Panc1 (cell line): ENCODE results near the gene PTGR1. TPM values are rescaled to one million over a fixed set of nuclear protein-coding genes. Genes with fewer than 3 reads are reported as not detected.

Source experiments
- ATAC-seq: fragments of 200-7000 bp; cut with Tn5 transposase; 2 replicates; pipeline ENCODE4 v1.9.1; 2020; ENCODE audit warnings: mild to moderate bottlenecking, moderate library complexity
- BruUV-seq: library from RNA; stranded (reverse); fragments of 400-500 nt; replicated peaks from 2 replicates; lab custom pipeline; 2021; lab: Mats Ljungman, UMichigan
- CTCF ChIA-PET: fragments of 300-600 bp; sonication (Branson Sonifier 250); formaldehyde crosslinking; loops from one replicate; lab custom pipeline; 2022; ENCODE audit warnings: antibody characterized with exemption; lab: Charles Lee
- POLR2A ChIA-PET: fragments of 300-600 bp; sonication (Branson Sonifier 250); formaldehyde crosslinking; loops from one replicate; lab custom pipeline; 2022; ENCODE audit warnings: antibody characterized with exemption; lab: Charles Lee
- DNase-seq: peaks from one replicate; pipeline ENCODE4 v3.0.0-alpha.2; 2010; ENCODE audit warnings: low read depth, low spot score
- H3K27ac ChIP-seq: 2 replicates; pipeline ENCODE4 v1.5.1; 2011; ENCODE audit warnings: mild to moderate bottlenecking, low read length, inconsistent platforms
- H3K27me3 ChIP-seq: fragments of 200-500 bp; sonication (Bioruptor generic); 2 replicates; pipeline ENCODE4 v1.6.0; 2014; ENCODE audit warnings: low read length, inconsistent platforms; ENCODE audit not compliant: control insufficient read depth, insufficient read depth
- H3K36me3 ChIP-seq: fragments of 200-500 bp; sonication (Bioruptor generic); 2 replicates; pipeline ENCODE4 v1.5.1; 2014; ENCODE audit warnings: inconsistent platforms, mild to moderate bottlenecking, low read length, moderate library complexity; ENCODE audit not compliant: control insufficient read depth, insufficient read depth
- H3K4me1 ChIP-seq: 2 replicates; pipeline ENCODE4 v1.5.1; 2011; ENCODE audit warnings: inconsistent platforms, mild to moderate bottlenecking, low read length, moderate library complexity; ENCODE audit not compliant: control insufficient read depth, insufficient read depth
- H3K4me3 ChIP-seq, 2 experiments: 2 replicates each; pipeline ENCODE4 v1.5.1; 2011 to 2012; ENCODE audit warnings: low read depth in 2 of 2, low read length in 2 of 2, mild to moderate bottlenecking in 2 of 2, inconsistent platforms in 1 of 2, moderate library complexity in 1 of 2
- H3K9me3 ChIP-seq: fragments of 200-500 bp; sonication (Bioruptor generic); 2 replicates; pipeline ENCODE4 v1.5.1; 2014; ENCODE audit warnings: low read depth, mild to moderate bottlenecking, inconsistent platforms, low read length, moderate library complexity; ENCODE audit not compliant: control insufficient read depth, insufficient read depth
- CTCF ChIP-seq: fragments of 450-650 bp; IDR thresholded peaks from 2 replicates; pipeline ENCODE4 v1.5.1; 2017; ENCODE audit warnings: mild to moderate bottlenecking
- POLR2AphosphoS5 ChIP-seq: IDR thresholded peaks from 2 replicates; pipeline ENCODE4 v1.6.1; 2012; ENCODE audit warnings: mild to moderate bottlenecking, low read depth, low read length, moderate library complexity
- REST ChIP-seq, 2 experiments: IDR thresholded peaks; 2 replicates each; pipeline ENCODE4 v1.6.1; 2011 to 2012; ENCODE audit warnings: low read depth in 2 of 2, control low read depth in 1 of 2, low read length in 1 of 2, mild to moderate bottlenecking in 1 of 2, moderate library complexity in 1 of 2; ENCODE audit not compliant: insufficient read depth in 1 of 2
- SIN3A ChIP-seq: IDR thresholded peaks from 2 replicates; pipeline ENCODE4 v1.6.1; 2012; ENCODE audit warnings: low read depth, mild to moderate bottlenecking, low read length, moderate library complexity, borderline replicate concordance; ENCODE audit not compliant: insufficient read depth
- TCF7L2 ChIP-seq: IDR thresholded peaks from 2 replicates; pipeline ENCODE4 v1.6.1; 2011; ENCODE audit warnings: mild to moderate bottlenecking, low read depth, low read length, inconsistent platforms
- in situ Hi-C: cut with HindIII; loops from 2 replicates; pipeline ENCODE4 v1.10.0; 2016; ENCODE audit warnings: low sequenced_read_pairs, low pct_unique_long_range_greater_than_20kb
- intact Hi-C: fragments of 100-400 bp; cut with micrococcal nuclease; formaldehyde crosslinking; loops from one replicate; pipeline ENCODE4 v1.10.0; 2022; ENCODE audit not compliant: unreplicated experiment
- total RNA-seq: library from RNA; stranded (reverse); gene quantifications from one replicate; pipeline ENCODE4 v1.2.1, GENCODE V29; 2021; ENCODE audit not compliant: unreplicated experiment

The PTGR1 gene
- total RNA-seq, 1 experiment from 2014 or later: 46.0 TPM

- TF ChIP-seq CTCF (no peak), SIN3A (no peak), REST (IDR thresholded peaks at IDR 0.05; ENCODE audit: insufficient read depth in 1 of 2, low read depth in 2 of 2, low read length in 1 of 2) (no peak), POLR2AphosphoS5 (no peak), TCF7L2 (no peak)
- H3K27me3 ChIP-seq: no peaks in the 10 kb centered on the region
- no peak overlapping the region for H3K4me3 ChIP-seq
- no peaks in the 10 kb centered on the region for H3K4me1 ChIP-seq
- H3K9me3 ChIP-seq: no peaks in the 10 kb centered on the region
- ChIA-PET POLR2A (no interaction called here), CTCF (no interaction called here)
- peaks cover 7% of the 10 kb centered on the region for H3K36me3 ChIP-seq
- in situ Hi-C loops: no loop called here
- ATAC-seq: no peak
- no peak overlapping the region for H3K27ac ChIP-seq
- no peak for DNase-seq
- no TSS peak for BruUV-seq
- intact Hi-C loops: no loop called here
Observed at GRCh38 chr9:111601237-111602018, 2.0 kb upstream of the PTGR1 start.

GRCh38 chr9:111599955-111600343 lies 502 bp upstream of the PTGR1 start:
- in situ Hi-C loops: no loop called here
- BruUV-seq: no TSS peak
- Histone ChIP-seq H3K9me3 (no peaks in the 10 kb centered on the region), H3K4me3 (peak overlapping the region; percentile 69 to 86), H3K27ac (peak overlapping the region; percentile 77; the same call in 1 of the 2 replicates), H3K27me3 (no peaks in the 10 kb centered on the region), H3K4me1 (no peaks in the 10 kb centered on the region), H3K36me3 (peaks cover 11% of the 10 kb centered on the region)
- no peak for TF ChIP-seq REST (IDR thresholded peaks at IDR 0.05; ENCODE audit: insufficient read depth in 1 of 2, low read depth in 2 of 2, low read length in 1 of 2)
- no peak for TF ChIP-seq SIN3A
- no peak for TF ChIP-seq POLR2AphosphoS5
- TF ChIP-seq TCF7L2: no peak
- no peak for TF ChIP-seq CTCF
- intact Hi-C loops: no loop called here
- DNase-seq: no peak
- POLR2A ChIA-PET: interaction anchor here (0.6 kb wide), 1 partner anchor 75 kb away, joined by 3 read pairs; the partner anchor contains the start of gene ZNF483
- CTCF ChIA-PET: no interaction called here
- no peak; the same call in 1 of the 2 replicates for ATAC-seq
